Stimulated activated CD4-positive, alpha-beta T cell treated with anti-CD3 and anti-CD28 coated beads, Interleukin-1b, Interleukin-23, amount 100 ng/mL, for 1 hour (primary cell): ENCODE results near the gene PIK3CD.
"Not testable (repeated sequence)": the region's sequence is repeated elsewhere in the genome, so short reads cannot be mapped to it uniquely, and the experiment has no call there.

Experiments
- DNase-seq, 2 donors: peaks; one replicate each; pipeline ENCODE4 v3.0.0-alpha.2; 2020; ENCODE audit warnings: low read depth in 2 of 2

Gene PIK3CD

DNA sequence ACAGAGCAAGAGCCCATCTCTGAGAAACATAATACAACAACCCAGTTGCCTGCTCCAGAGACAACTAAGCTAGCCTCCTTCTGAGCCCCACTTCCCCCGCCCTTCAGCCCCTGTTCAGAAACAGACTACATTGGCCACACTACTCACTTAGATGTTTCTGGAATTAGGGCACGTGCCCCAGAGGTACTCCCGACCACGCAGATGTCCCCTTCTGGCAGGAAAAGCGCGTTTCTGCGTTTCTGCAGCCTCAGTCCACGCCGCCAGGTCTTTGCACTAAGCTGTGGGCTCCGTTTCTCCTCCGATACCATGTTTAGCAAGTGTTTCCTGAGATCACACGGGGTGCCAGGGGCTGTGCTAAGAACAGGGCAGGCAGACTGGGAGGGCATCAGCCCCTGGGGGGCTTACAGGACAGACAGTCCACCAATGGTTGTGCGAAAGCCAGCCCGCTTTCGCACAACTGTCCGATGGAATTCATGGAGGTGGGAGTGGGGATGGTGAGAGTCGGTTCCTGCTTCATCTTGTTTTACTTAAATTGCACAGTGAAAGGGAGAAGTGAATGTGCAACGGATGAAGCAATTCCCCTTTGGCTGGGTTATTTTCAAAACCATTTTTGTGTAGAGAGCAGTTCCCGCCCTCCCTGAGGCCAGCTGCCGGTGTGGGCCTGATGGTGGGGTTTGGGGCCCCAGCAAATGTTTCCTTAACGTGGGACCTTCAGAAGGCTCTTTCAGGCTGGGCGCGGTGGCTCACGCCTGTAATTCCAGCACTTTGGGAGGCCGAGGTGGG is 2.7 kb downstream of the PIK3CD start:
- DNase-seq = no peak

DNA sequence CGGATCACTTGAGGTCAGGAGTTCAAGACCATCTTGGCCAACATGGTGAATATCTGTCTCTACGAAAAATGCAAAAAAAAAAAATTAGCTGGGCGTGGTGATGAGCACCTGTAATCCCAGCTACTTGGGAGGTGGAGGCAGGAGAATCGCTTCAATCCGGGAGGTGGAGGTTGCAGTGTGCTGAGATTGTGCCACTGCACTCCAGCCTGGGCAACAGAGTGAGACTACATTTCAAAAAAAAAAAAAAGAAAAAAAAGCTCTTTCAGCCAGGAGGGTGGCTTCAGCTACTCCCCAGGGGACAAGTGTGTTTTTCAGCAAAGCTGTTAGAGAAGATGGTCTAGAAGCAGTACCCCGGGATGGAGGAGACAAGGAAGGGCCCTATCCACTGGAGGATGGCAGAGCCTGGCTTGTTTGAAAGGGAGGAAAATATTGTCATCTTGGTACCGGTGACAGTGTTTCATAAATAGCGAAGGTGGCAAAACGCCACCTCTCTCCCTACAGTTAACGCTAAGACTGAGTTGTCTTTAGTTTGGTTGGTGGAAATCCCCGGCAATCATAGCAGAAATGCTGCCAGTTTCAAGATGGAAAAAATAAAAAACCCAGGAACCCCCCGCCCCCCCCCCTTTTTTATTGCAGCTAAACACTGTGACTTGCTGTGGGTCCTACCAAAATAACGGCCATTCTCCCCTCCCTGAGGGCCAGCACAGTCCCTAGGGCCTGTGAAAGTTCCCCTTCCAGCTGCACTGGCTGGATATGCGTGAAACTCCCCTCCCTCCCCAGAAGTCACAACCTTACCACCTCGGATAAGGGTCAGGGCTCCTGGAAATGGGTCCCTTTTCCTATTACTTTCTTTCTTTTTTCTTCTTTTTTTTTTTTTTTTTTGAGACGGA is 3.5 kb downstream of the PIK3CD start:
- DNase-seq = no peak

DNA sequence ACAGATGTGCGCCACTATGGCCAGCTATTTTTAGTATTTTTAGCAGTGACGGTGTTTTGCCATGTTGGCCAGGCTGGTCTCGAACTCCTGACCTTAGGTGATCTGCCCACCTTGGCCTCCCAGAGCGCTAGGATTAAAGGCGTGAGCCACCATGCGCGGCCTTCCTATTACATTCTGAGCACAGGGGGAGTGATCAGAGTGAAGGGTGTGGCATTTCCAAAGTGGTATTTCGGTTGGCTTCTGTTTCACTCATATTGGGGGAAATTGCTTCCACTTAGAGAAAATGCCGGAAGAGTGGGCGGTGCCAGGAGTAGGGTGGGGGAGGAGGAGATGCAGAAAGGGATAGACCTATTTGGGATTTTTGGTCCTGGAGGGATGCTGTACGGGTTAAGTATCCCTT is 4.3 kb downstream of the PIK3CD start:
- no peak for DNase-seq

DNA sequence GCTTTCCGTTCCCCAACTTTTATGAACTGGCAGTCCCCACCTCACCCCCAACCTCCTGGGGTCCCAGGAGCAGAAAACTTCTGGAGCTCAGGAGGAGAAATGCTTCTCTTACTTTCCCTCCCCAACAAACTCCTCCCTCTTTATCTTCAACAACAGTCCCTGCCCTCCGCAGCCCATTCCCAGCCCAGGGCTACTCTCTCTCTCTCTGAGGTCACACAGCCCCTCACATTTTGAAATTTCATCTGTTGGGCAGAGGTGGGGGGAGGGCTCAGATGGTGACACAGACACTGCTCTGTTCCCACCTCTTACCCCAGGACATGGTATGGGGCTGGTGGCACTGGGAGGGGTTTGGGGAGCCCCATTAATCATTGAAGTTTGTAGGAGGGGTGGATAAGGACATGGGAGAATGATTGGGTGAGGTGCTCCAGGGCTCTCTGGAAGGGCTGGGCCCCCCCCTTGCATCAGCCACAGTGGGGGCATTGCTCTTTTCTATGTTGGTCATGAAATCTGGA is 6.0 kb downstream of the PIK3CD start:
- DNase-seq = no peak

DNA sequence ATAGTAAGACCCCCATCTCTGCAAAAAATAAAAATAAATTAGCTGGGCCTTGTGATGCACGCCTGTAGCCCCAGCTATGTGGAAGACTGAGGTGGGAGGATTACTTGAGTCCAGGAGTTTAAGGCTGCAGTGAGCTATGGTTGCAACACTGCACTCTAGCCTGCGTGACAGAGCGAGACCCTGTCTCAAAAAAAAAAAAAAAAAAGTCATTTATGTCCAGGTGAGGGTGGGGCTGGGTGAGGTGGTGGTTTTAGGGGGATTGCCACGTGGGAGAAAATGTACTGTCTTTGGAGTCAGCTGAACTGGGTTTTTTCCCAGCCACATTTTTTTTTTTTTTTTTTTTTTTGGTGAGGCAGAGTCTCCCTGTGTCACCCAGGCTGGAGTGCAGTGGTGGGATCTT is 6.7 kb downstream of the PIK3CD start:
- no peak for DNase-seq

DNA sequence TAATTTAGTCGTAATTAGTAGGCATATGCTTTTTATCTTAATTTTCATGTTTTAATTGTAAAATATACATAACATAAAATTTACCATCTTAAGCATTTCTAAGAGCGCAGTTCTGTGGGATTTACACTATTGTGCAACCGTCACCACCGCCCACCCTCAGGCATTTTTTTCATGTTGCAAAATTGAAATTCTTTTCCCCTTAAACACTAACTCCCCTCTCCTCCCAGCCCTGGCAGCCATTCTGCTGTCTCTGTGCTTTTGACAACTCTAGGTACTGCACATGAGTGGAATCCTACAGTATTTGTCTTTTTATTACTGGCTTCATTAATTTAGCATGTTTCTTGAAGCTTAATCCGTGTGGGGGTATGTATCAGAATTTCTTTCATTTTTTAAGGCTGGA is 7.8 kb downstream of the PIK3CD start:
- DNase-seq = no peak

DNA sequence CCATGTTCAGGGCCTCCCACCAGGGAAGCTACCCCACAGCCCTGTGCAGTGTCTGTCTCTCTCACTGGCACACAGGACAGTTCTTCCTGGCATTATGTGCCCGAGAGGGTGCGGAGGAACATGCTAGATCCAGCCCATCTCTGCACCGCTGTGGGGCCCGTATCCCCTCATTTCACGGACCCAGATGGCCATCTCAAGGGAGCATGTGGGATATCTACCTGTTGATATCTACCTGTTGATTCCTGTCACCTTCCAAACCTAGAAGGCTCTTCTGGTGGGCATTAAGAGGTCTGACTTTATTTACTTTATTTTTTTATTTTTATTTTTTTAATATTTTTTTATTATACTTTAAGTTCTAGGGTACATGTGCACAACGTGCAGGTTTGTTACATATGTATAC is 11.7 kb downstream of the PIK3CD start:
- no peak for DNase-seq

DNA sequence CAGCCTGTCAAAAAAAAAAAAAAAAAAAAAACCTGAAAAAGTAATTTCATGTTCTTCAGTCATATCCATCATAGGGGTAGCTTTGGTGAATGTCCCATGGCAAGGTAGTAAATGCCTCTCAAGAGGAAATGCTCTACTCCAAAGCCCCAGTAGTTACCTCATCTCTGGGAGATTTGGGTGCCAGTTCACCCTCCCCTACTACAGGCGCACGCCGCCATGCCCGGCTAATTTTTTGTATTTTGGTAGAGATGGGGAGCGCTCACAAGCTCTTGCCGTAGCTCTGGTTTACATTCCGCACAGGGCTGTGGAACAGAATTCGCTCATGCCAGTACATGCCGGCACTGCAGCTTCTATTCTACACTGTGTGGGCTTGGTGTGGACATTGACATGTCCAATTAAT is 13.7 kb downstream of the PIK3CD start:
- DNase-seq = no peak

DNA sequence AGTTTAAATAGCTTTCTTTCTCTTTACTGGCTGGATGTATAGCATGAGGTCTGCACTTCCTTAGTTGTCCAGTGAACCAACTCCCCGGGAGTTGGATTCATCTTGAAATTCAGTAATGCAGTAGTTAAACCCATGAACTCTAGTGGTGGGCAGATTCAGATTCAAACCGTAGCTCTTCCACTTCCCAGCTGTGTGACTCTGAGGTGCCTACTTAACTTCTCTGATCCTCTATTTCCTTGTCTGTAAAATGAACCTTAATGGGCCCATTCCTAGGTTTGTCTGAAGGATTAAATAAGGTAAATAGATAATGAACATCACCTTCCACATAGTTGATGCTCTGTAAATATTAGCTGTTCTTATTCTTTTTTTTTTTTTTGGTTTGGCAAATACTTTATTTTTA is 16.5 kb downstream of the PIK3CD start:
- DNase-seq = no peak

DNA sequence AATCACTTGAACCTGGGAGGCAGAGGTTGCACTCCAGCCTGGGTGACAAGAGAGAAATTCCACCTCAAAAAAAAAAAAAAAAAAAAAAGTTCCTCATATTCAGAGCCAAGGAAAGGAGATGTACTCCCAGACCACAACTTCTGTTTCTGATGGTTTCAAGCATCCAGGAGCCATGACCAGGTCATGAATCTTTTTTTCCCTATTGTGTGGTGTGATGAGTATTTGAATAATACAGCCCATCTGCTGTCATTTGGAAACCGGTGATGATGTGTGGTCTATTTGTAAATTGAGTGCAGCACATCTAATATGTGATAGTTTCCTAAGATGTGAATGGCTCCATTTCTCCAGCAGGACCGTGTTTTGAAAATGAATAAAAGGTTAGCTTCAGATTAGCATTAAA is 18.6 kb downstream of the PIK3CD start:
- no peak for DNase-seq

DNA sequence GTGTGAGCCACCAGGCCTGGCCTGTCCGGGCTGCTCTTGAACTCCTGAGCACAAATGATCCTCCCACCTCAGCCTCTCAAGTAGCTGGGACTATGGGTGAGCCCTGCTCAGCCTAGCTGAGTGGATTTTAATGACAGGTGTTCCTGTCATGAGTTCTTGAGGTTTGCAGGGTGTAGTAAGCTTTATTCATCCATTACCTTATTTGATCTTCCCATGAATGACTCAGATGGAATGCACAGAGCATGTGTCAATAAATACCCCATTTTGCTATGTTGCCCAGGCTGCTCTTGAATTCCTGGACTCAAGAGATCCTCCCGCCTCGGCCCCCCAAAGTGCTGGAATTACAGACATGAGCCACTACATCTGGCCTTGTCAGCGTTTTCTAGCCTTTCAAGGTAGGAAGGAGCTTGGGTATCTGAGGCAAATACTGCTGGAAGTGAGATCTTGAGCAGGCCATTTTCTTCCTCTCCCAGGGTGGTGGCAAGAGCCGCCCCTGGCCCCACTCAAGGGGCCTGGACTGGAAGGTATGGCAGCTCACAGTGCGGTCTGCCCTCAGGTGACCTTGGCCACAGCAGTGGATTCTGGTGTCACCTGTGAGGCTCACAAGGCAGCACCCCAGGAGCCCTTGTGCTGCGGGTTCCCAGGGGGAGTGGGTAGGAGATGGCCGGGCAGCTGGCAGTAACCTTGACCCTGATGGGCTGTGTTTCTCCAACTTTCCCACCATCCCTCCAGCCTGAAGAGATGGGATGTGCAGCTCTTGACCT is 20.0 kb downstream of the PIK3CD start:
- DNase-seq = no peak

DNA sequence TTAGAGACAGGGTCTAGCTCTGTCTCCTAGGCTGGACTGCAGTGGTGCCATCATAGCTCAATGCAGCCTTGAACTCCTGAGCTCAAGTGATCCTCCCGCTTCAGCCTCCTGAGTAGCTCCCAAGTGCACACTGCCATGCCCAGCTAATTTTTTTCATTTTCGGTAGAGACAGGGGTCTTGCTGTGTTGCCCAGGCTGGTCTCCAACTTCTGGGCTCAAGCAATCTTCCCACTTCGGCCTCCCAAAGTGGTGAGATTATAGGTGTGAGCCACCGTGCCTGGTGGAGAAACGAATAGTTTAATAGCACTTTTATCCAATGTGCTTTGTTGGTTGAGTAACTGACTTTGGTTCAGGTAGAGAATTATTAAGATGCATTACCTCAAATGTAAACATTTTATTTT is 20.9 kb downstream of the PIK3CD start:
- no peak for DNase-seq

DNA sequence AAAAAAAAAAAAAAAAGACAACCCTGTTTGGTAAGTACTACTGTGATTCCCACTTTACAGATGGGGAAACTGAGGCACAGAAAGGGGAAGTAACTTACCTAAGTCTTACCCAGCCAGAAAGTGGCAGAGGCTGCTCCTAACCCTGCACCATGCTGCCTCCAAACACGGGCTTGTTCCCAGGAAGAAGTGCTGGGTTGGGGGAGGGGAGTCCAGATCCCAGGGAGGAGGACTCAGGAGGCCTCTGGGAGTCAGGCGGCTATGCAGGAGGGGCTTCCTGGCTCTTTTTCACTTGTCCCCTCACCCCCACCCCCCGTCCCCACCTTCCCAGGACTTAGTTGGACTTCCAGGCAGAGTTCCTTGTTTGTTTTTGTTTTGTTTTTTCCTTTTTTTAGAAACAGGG is 23.9 kb downstream of the PIK3CD start:
- no peak for DNase-seq

DNA sequence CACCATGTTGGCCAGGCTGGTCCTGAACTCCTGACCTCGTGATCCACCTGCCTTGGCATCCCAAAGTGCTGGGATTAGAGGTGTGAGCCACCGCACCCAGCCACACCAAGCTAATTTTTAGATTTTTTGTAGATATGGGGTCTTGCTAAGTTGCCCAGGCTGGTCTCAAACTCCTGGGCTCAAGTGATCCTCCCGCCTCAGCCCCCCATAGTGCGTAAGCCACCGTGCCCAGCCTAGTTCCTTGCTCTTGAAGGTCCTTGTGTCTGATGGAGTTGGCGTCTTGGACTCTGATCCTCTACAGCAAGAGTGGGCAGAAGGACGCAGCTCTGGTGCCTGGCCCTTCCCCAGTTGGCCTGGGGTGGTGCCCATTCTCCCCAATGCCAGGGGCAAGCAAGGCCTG is 24.6 kb downstream of the PIK3CD start:
- not testable (repeated sequence) for DNase-seq

DNA sequence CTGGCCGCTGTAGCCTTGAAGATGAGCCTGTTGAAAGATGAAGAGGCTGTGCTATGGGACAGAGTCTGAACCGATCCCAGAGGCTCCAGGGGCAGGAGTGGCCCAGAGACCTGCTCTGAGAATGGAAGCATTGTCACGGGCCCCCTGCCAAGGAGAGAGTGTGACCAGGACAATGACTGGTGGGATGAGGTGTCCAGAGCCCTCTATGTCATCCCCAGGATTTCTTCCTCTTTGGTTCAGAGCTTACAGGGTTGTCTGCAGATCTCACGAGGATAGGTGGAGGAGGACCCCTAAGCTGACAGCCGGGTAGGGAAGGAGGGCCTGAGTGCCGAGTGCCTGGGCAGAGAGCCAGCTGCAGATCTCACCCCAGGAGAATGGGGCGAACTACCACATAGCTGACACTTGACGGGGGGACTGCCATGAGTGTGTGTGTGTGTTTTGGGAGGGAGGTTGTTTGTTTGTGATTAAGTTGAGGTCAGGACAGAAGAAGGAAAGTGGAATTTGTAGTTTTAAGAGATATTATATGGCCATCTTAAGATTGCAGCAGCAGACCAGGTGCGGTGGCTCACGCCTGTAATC is 25.4 kb downstream of the PIK3CD start:
- DNase-seq = no peak

DNA sequence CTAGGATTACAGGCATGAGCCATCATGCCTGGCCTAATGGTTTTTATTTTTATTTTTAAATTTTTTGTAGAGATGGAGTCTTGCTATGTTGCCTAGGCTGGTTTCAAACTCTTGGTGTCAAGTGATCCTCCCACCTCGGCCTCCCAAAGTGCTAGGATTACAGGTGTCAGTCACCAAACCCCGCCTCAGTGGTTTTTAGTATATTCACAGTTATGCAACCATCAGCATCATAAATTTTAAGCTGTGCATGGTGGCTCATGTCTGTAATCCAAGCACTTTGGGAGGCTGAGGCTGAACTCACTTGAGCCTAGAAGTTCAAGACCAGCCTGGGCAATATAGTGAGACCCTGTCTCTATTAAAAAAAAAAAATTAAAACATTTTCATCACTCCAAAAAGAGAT is 28.6 kb downstream of the PIK3CD start:
- no peak for DNase-seq

DNA sequence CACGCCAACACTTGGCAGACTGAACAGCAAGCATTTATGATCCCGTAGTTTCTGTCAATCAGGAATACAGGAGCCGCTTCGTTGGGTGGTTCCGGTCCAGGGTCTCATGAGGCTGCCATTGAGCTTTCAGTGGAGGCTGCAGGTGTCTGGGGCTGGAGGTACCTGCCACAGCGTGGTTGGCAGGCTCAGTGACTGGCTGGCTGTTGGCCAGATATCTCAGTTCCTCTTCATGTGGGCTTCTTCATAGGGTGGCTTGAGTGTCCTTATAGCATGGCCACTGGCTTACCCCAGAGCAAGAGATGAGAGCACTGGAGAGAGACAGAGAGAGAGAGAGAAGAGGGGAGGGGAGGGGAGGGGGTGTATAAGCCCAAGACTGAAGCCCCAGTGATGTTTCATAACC is 29.3 kb downstream of the PIK3CD start:
- DNase-seq = no peak

DNA sequence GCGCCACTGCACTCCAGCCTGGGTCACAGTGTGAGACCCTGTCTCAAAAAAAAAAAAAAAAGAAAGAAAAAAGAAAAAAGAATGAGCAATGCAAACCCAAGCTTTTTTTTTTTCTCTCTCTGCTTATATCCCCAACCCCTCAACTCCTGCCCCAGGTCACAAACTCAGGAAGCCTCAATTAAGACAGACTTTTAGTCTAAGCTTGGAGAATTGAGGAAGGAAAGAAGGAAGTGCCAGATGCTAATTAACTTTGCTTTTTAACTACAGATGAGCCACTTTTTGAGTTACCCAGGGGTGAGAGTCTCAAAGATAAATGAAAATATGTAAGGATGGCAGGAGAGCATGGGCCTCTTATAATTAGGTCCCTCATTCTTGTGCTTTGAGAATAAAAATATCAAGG is 33.3 kb downstream of the PIK3CD start:
- DNase-seq = no peak

DNA sequence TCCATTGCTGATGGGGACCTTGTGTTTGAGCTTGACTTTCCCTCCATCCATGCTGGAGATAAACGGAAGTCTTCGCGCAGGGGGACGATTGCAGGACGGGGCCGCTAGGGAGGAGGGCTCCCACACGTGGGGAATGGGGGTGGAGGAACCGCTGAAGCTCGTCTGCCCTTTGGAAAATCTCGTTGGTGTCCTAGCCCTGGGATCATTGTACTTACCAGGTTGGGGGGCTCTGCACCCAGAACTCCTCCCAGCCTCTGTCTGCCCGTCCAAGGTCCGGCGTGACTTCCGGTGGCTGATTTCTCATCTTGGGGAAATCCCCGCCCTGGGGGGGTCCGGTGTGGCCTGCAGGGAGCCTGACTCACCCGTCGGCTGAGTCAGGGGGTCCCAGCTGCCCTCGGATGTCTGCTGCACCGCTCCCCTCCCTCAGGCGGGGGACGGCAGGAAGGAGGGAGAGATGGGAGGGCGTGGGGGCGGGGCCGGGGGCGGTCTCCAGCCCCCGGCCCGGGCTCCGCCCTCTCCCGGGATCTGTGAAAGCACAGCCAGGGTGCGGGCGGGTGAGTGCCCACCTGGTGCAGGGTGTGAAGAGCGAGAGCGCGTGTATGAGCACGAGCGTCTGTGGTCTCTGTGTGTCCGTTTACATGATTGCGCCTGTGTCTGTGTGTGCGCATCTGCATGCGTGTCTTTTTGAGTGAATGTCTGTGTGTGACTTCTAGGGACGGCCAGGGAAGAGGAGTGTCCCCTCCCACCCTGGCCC is 35.8 kb downstream of the PIK3CD start:
- peak; percentile 20 to 46 for DNase-seq

DNA sequence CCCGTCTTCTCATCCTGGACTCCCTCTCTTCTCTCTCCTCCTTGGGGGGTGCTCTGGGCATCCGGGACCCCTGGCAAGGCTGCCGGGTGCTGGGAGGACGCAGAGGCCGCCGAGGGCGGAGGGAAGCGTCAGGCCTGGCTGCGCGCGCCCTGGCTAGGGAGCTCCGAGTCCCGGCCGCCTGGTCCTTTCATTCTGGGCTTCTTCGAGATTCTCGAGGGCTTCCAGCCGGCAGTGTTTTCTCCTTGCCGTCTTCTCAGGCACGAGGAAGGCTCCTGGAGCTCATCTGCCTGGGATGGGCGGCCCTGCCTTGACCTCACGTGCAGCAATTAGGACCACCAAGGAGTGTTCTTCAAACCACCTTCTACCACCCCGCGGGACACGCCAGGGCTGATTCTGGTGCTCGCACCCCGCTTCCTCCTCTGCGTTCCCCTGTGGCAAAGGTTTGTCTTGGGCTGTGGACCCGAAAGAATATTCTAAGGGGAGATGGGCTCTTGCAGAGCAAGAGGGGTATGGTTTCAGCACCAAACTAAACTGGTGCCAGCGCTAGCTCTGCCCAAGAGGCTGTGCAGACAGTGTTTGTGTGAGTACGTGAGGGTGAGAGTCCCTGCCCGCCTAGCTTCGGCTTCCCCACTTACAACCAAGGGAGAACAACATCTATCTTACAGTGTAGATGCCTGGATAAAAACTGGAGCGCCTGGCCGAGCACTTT is 36.5 kb downstream of the PIK3CD start:
- DNase-seq = no peak
